ENCODE data around the gene CDH23. TPM values are rescaled to one million over a fixed set of nuclear protein-coding genes. Genes with fewer than 3 reads are reported as not detected.

CDH23 gene
- total and polyA plus RNA-seq, 2 of the 8 experiments (the other 6 are each of a cell fraction or from before 2014, with no cell fraction given) = 1.9 to 4.9 TPM

GRCh38 chr10:71711052-71711623 lies 314.4 kb downstream of the CDH23 start:
- H3K4ac ChIP-seq (replicated peaks; ENCODE audit: insufficient read length, low read depth, low read length) = no peak overlapping the region
- H2AFZ ChIP-seq (ENCODE audit: low read length) = no peak overlapping the region
- peak overlapping the region; percentile 75; the same call in 1 of the 2 replicates for H2BK12ac ChIP-seq (ENCODE audit: low read depth, low read length)
- H3K36me3 ChIP-seq (ENCODE audit: control insufficient read depth in 2 of 4, insufficient read depth in 4 of 4, low read length in 3 of 4) = no peaks in the 10 kb centered on the region
- ChIA-PET POLR2A (ENCODE audit: partially characterized antibody) (interaction anchor here (1.1 kb wide), 1 partner anchor 17 kb away, joined by 3 read pairs; no protein-coding TSS in a partner anchor), CTCF (ENCODE audit: partially characterized antibody) (interaction anchor here (0.7 to 3.1 kb wide), 15 partner anchors 9 to 401 kb away, joined by 3 to 16 read pairs (median 3); partner anchors contain the start of genes C10orf105 and SLC29A3)
- no peak overlapping the region for H3K9ac ChIP-seq (replicated peaks in 1 of 4; ENCODE audit: extremely low read depth in 1 of 4, low read depth in 3 of 4, low read length in 3 of 4)
- H3K79me2 ChIP-seq (ENCODE audit: control insufficient read depth in 1 of 2, insufficient read depth in 2 of 2, low read length in 2 of 2) = no peaks in the 10 kb centered on the region
- H3K27ac ChIP-seq (ENCODE audit: low read depth, low read length) = no peak overlapping the region
- no peak for DNase-seq (ENCODE audit: low read depth in 1 of 2, low spot score in 2 of 2)
- H4K8ac ChIP-seq (ENCODE audit: extremely low read depth, insufficient read depth, low read length) = 0 out of 2 replicates have a peak overlapping the region, but pooled peaks have one; percentile 51
- H4K5ac ChIP-seq (ENCODE audit: insufficient read length, low read depth, low read length) = no peak overlapping the region
- no peaks in the 10 kb centered on the region for H3K79me1 ChIP-seq (ENCODE audit: low read depth, low read length)
- no peaks in the 10 kb centered on the region for H4K20me1 ChIP-seq (replicated peaks in 1 of 2; ENCODE audit: control insufficient read depth in 1 of 2, insufficient read depth in 2 of 2, low read length in 2 of 2)
- H3K14ac ChIP-seq (ENCODE audit: insufficient read length) = no peak overlapping the region
- H3K56ac ChIP-seq (replicated peaks; ENCODE audit: insufficient read length, low read depth, low read length) = no peak overlapping the region
- H3K9me3 ChIP-seq (ENCODE audit: insufficient read depth in 2 of 2, low read depth in 1 of 2, low read length in 1 of 2) = no peaks in the 10 kb centered on the region
- H3K4me1 ChIP-seq (replicated peaks in 1 of 4; ENCODE audit: control insufficient read depth in 3 of 4, insufficient read depth in 4 of 4, low read length in 3 of 4) = peaks cover 0 to 6% (median 0%) of the 10 kb centered on the region in 4 experiments; a peak in 3 of 7 replicates
- H2BK120ac ChIP-seq (replicated peaks; ENCODE audit: low read depth, low read length) = no peak overlapping the region
- peaks cover 0 to 3% (median 0%) of the 10 kb centered on the region in 4 experiments; a peak in 1 of 7 replicates for H3K27me3 ChIP-seq (replicated peaks in 1 of 4; ENCODE audit: control insufficient read depth in 3 of 4, extremely low read depth in 1 of 4, insufficient read depth in 3 of 4, low read length in 3 of 4)
- no peak overlapping the region for H3K4me2 ChIP-seq (ENCODE audit: insufficient read depth in 1 of 2, low read depth in 2 of 2, low read length in 2 of 2)
- H3K23ac ChIP-seq (ENCODE audit: insufficient read length) = no peak overlapping the region
- H3K18ac ChIP-seq (ENCODE audit: extremely low read depth, low read length) = no peak overlapping the region
- TF ChIP-seq KDM4A (IDR thresholded peaks at IDR 0.05; ENCODE audit: low read depth, low read length, severe bottlenecking) = no peak
- TF ChIP-seq TEAD4 (IDR thresholded peaks at IDR 0.05; ENCODE audit: low read depth, low read length) = no peak
- TF ChIP-seq PHF8 (conservative IDR thresholded peaks at IDR 0.05; ENCODE audit: low read depth, low read length) = no peak
- no peak for TF ChIP-seq EGR1 (IDR thresholded peaks at IDR 0.05; ENCODE audit: borderline replicate concordance, low read depth, low read length)
- no peak for TF ChIP-seq BACH1 (IDR thresholded peaks at IDR 0.05; ENCODE audit: low read length)
- no peak for TF ChIP-seq SAP30 (IDR thresholded peaks at IDR 0.05; ENCODE audit: insufficient read depth, insufficient replicate concordance, low read length)
- no peak for TF ChIP-seq CBX5 (IDR thresholded peaks at IDR 0.05; ENCODE audit: low read depth, low read length)
- no peaks in the 10 kb centered on the region for H3K23me2 ChIP-seq (ENCODE audit: low read depth, low read length)
- H4K91ac ChIP-seq (replicated peaks; ENCODE audit: insufficient read length, low read length) = peak overlapping the region; percentile 52
- whole genome bisulfite sequencing, 2 experiments (ENCODE audit: extremely low coverage in 1 of 2, insufficient coverage in 1 of 2, insufficient read length in 1 of 2, insufficient replicate concordance in 2 of 2, low coverage in 1 of 2, low lambda C conversion rate in 2 of 2, missing lambda C conversion rate in 1 of 2) = 90% methylated on average over 4 of the region's 6 CpGs; no CpG with 5 or more reads in 1 of the 2 experiments
- FAIRE-seq = no peak
- no peak overlapping the region for H2BK20ac ChIP-seq (ENCODE audit: low read length)
- no peak overlapping the region for H2BK5ac ChIP-seq (ENCODE audit: low read depth, low read length)
- H2BK15ac ChIP-seq (ENCODE audit: low read length) = no peak overlapping the region
- H2AK5ac ChIP-seq (ENCODE audit: low read depth, low read length) = no peak overlapping the region; the same call in 1 of the 2 replicates
- H3K4me3 ChIP-seq (ENCODE audit: extremely low read depth in 1 of 4, insufficient read depth in 2 of 4, low read depth in 3 of 4, low read length in 4 of 4) = no peak overlapping the region
